HepG2 (cell line): ENCODE measurements around the gene TMEM95. TPM values are rescaled to one million over a fixed set of nuclear protein-coding genes. Genes with fewer than 3 reads are reported as not detected.
A peak's percentile ranks its signal among the peaks of the same experiment; 100 is the strongest.

Experiments used
- CEBPG ChIP-seq: IDR thresholded peaks from 2 replicates; pipeline ENCODE4 v1.6.1; 2016
- KLF16 ChIP-seq, 2 experiments: sonication (generic) in 1 of 2; formaldehyde crosslinking in 1 of 2; IDR thresholded peaks; 2 replicates each; pipeline versions ENCODE4 v1.6.1 to v1.8.0; 2016 to 2023; ENCODE audit warnings: missing genetic modification reagents in 2 of 2, missing compliant biosample characterization in 1 of 2
- PITX1 ChIP-seq: sonication (generic); formaldehyde crosslinking; IDR thresholded peaks from 2 replicates; pipeline ENCODE4 v1.5.1; 2020; ENCODE audit warnings: mild to moderate bottlenecking, missing genetic modification reagents
- ZKSCAN1 ChIP-seq: fragments of 150-350 bp; IDR thresholded peaks from 2 replicates; pipeline ENCODE4 v1.6.1; 2014; ENCODE audit warnings: low read length
- ZNF17 ChIP-seq: sonication (generic); formaldehyde crosslinking; IDR thresholded peaks from 2 replicates; pipeline ENCODE4 v1.5.0; 2020; ENCODE audit warnings: mild to moderate bottlenecking, missing genetic modification reagents
- ZNF24 ChIP-seq: fragments of 450-650 bp; IDR thresholded peaks from 2 replicates; pipeline ENCODE4 v1.6.1; 2017; ENCODE audit warnings: antibody characterized with exemption, mild to moderate bottlenecking
- ZNF354B ChIP-seq: sonication (generic); formaldehyde crosslinking; IDR thresholded peaks from 2 replicates; pipeline ENCODE4 v1.8.0; 2022; ENCODE audit warnings: mild to moderate bottlenecking, missing genetic modification reagents
- ZNF607 ChIP-seq: sonication (generic); formaldehyde crosslinking; IDR thresholded peaks from 2 replicates; pipeline ENCODE4 v1.5.1; 2020; ENCODE audit warnings: missing genetic modification reagents, mild to moderate bottlenecking, borderline replicate concordance
- ZNF614 ChIP-seq: IDR thresholded peaks from 2 replicates; pipeline ENCODE4 v1.6.1; 2018; ENCODE audit warnings: missing biosample characterization, missing genetic modification reagents, inconsistent platforms, borderline replicate concordance
- ZNF672 ChIP-seq: sonication (generic); formaldehyde crosslinking; IDR thresholded peaks from 2 replicates; pipeline ENCODE4 v1.8.1; 2022; ENCODE audit warnings: missing genetic modification reagents
- ZNF674 ChIP-seq: sonication (generic); formaldehyde crosslinking; IDR thresholded peaks from 2 replicates; pipeline ENCODE4 v1.5.0; 2020; ENCODE audit warnings: low read depth, mild to moderate bottlenecking, missing genetic modification reagents
- ZNF766 ChIP-seq: sonication (generic); formaldehyde crosslinking; IDR thresholded peaks from 2 replicates; pipeline ENCODE4 v1.5.0; 2020; ENCODE audit warnings: missing genetic modification reagents, borderline replicate concordance
- polyA plus RNA-seq, 8 experiments: library from polyadenylated mRNA; depleted of rRNA in 3 of 8; stranded (reverse) in 7 of 8; unstranded in 1 of 8; fragments of >200 nt; fragmentation: Illumina TruSeq in 4 of 8; extraction: Trizol in 4 of 8; gene quantifications; 2 replicates each; pipeline versions ENCODE4 v1.2.1 to v1.2.3, GENCODE V29; 2011 to 2016; ENCODE audit warnings: low read depth in 4 of 8, missing spikeins in 1 of 8, mixed read lengths in 1 of 8; ENCODE audit not compliant: insufficient read depth in 1 of 8
- total RNA-seq, 5 experiments: library from RNA; depleted of rRNA; stranded (reverse); fragments of >200 nt; fragmentation: Illumina TruSeq; extraction: Trizol; gene quantifications; 2 replicates each; pipeline ENCODE4 v1.2.3, GENCODE V29; 2016; ENCODE audit warnings: low read depth in 1 of 5
- TF ChIP-seq, protein P1 (sequence below): sonication (generic); formaldehyde crosslinking; IDR thresholded peaks from 2 replicates; pipeline ENCODE4 v1.8.1; 2023; ENCODE audit warnings: mild to moderate bottlenecking, inconsistent platforms, moderate library complexity, missing genetic modification reagents, borderline replicate concordance
- TF ChIP-seq, protein P2 (sequence below): sonication (generic); formaldehyde crosslinking; IDR thresholded peaks from 2 replicates; pipeline ENCODE4 v1.4.0; 2020; ENCODE audit warnings: mild to moderate bottlenecking, missing genetic modification reagents
- TF ChIP-seq, protein P3 (sequence below): IDR thresholded peaks from 2 replicates; pipeline ENCODE4 v1.6.1; 2016; ENCODE audit warnings: missing compliant biosample characterization, missing genetic modification reagents, borderline replicate concordance
- TF ChIP-seq, protein P4 (sequence below): sonication (generic); formaldehyde crosslinking; IDR thresholded peaks from 2 replicates; pipeline ENCODE4 v1.4.0; 2020; ENCODE audit warnings: missing genetic modification reagents
- TF ChIP-seq, protein P5 (sequence below): sonication (generic); formaldehyde crosslinking; IDR thresholded peaks from 2 replicates; pipeline ENCODE4 v1.4.0; 2020; ENCODE audit warnings: missing genetic modification reagents, borderline replicate concordance

The TMEM95 gene
- total and polyA plus RNA-seq, 2 of the 13 experiments (the other 11 are each of a cell fraction or from before 2014, with no cell fraction given): not detected

DNA sequence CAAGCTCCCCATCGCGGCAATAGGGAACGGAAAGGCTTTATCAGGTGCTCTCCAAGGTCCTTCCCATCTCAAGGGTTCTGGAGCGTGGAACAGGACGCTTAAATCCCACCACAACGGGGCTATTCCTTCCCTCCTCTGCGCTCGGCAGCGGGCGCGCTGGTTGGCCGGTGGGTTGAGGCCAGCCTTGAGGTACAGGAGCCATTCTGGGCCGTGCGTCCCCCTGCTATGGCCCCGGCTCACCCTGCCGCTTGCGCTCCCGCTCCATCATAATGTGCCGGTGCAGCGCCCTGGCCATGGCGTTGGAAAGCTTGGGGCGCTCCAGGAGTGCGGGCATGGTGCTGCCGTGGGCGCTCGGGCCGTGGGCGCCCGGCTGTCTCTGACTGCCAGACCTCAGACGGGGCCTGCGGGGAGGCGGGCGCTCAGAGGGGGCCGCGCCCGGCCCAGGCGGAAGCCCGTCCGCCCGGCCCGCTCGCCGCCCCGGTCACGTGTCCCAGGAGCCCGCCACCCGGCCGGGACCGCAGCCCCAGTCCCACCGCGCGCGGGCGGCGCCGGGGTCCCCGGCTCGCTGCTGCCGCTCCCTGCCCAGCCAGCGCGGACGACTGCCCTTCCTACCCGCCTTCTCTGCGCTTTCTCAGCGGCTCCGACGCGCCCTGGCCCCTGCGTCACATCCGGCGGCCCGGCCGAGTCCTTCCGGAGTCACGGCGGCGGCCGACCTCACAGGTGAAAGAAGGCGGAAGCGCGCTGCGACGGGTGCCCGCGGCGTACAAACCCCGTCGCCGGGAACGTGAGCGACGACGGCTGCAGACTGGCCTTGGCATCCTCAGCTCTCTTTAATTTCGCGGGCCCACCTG is 40.0 kb upstream of the TMEM95 start, which contains the start of gene GPS2 (continued):
- TF ChIP-seq, protein P1, sequence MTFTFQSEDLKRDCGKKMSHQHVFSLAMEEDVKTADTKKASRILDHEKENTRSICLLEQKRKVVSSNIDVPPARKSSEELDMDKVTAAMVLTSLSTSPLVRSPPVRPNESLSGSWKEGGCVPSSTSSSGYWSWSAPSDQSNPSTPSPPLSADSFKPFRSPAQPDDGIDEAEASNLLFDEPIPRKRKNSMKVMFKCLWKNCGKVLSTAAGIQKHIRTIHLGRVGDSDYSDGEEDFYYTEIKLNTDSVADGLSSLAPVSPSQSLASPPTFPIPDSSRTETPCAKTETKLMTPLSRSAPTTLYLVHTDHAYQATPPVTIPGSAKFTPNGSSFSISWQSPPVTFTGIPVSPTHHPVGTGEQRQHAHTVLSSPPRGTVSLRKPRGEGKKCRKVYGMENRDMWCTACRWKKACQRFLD (CRISPR knock-in tag): peak; percentile 35; the same call in 1 of the 2 replicates
- no peak for TF ChIP-seq ZNF672 (CRISPR knock-in tag)
- TF ChIP-seq KLF16 (CRISPR knock-in tag; IDR thresholded peaks at IDR 0.05): peak in 1 of 2 experiments; percentile 82; a peak in 2 of 4 replicates
- no peak for TF ChIP-seq ZNF674
- TF ChIP-seq, protein P2, sequence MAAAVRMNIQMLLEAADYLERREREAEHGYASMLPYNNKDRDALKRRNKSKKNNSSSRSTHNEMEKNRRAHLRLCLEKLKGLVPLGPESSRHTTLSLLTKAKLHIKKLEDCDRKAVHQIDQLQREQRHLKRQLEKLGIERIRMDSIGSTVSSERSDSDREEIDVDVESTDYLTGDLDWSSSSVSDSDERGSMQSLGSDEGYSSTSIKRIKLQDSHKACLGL (CRISPR knock-in tag): 0 out of 2 replicates have a peak, but pooled peaks have one; percentile 28
- 0 out of 2 replicates have a peak, but pooled peaks have one; percentile 37 for TF ChIP-seq ZNF766 (CRISPR knock-in tag)
- TF ChIP-seq, protein P3, sequence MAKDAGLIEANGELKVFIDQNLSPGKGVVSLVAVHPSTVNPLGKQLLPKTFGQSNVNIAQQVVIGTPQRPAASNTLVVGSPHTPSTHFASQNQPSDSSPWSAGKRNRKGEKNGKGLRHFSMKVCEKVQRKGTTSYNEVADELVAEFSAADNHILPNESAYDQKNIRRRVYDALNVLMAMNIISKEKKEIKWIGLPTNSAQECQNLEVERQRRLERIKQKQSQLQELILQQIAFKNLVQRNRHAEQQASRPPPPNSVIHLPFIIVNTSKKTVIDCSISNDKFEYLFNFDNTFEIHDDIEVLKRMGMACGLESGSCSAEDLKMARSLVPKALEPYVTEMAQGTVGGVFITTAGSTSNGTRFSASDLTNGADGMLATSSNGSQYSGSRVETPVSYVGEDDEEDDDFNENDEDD (CRISPR knock-in tag): peak; percentile 85
- TF ChIP-seq ZNF614 (CRISPR knock-in tag): peak; percentile 43; the same call in 1 of the 2 replicates
- peak; percentile 62; the same call in 1 of the 2 replicates for TF ChIP-seq ZNF607 (CRISPR knock-in tag)
- no peak for TF ChIP-seq ZKSCAN1
- no peak for TF ChIP-seq ZNF17 (CRISPR knock-in tag)
- TF ChIP-seq, protein P4, sequence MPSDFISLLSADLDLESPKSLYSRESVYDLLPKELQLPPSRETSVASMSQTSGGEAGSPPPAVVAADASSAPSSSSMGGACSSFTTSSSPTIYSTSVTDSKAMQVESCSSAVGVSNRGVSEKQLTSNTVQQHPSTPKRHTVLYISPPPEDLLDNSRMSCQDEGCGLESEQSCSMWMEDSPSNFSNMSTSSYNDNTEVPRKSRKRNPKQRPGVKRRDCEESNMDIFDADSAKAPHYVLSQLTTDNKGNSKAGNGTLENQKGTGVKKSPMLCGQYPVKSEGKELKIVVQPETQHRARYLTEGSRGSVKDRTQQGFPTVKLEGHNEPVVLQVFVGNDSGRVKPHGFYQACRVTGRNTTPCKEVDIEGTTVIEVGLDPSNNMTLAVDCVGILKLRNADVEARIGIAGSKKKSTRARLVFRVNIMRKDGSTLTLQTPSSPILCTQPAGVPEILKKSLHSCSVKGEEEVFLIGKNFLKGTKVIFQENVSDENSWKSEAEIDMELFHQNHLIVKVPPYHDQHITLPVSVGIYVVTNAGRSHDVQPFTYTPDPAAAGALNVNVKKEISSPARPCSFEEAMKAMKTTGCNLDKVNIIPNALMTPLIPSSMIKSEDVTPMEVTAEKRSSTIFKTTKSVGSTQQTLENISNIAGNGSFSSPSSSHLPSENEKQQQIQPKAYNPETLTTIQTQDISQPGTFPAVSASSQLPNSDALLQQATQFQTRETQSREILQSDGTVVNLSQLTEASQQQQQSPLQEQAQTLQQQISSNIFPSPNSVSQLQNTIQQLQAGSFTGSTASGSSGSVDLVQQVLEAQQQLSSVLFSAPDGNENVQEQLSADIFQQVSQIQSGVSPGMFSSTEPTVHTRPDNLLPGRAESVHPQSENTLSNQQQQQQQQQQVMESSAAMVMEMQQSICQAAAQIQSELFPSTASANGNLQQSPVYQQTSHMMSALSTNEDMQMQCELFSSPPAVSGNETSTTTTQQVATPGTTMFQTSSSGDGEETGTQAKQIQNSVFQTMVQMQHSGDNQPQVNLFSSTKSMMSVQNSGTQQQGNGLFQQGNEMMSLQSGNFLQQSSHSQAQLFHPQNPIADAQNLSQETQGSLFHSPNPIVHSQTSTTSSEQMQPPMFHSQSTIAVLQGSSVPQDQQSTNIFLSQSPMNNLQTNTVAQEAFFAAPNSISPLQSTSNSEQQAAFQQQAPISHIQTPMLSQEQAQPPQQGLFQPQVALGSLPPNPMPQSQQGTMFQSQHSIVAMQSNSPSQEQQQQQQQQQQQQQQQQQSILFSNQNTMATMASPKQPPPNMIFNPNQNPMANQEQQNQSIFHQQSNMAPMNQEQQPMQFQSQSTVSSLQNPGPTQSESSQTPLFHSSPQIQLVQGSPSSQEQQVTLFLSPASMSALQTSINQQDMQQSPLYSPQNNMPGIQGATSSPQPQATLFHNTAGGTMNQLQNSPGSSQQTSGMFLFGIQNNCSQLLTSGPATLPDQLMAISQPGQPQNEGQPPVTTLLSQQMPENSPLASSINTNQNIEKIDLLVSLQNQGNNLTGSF (CRISPR knock-in tag): peak; percentile 71; the same call in 1 of the 2 replicates
- peak; percentile 43; the same call in 1 of the 2 replicates for TF ChIP-seq CEBPG (CRISPR knock-in tag)
- TF ChIP-seq PITX1 (CRISPR knock-in tag): no peak
- TF ChIP-seq, protein P5, sequence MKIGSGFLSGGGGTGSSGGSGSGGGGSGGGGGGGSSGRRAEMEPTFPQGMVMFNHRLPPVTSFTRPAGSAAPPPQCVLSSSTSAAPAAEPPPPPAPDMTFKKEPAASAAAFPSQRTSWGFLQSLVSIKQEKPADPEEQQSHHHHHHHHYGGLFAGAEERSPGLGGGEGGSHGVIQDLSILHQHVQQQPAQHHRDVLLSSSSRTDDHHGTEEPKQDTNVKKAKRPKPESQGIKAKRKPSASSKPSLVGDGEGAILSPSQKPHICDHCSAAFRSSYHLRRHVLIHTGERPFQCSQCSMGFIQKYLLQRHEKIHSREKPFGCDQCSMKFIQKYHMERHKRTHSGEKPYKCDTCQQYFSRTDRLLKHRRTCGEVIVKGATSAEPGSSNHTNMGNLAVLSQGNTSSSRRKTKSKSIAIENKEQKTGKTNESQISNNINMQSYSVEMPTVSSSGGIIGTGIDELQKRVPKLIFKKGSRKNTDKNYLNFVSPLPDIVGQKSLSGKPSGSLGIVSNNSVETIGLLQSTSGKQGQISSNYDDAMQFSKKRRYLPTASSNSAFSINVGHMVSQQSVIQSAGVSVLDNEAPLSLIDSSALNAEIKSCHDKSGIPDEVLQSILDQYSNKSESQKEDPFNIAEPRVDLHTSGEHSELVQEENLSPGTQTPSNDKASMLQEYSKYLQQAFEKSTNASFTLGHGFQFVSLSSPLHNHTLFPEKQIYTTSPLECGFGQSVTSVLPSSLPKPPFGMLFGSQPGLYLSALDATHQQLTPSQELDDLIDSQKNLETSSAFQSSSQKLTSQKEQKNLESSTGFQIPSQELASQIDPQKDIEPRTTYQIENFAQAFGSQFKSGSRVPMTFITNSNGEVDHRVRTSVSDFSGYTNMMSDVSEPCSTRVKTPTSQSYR (CRISPR knock-in tag): peak; percentile 10; the same call in 1 of the 2 replicates
- TF ChIP-seq ZNF24: no peak
- TF ChIP-seq ZNF354B (CRISPR knock-in tag): no peak; the same call in 1 of the 2 replicates
